Stimulated activated naive CD8-positive, alpha-beta T cell treated with anti-CD3 and anti-CD28 coated beads, Interleukin-15, Interleukin-2, amounts not matched to agents 100 ng/mL and 50 ng/mL, for 24 hours (primary cell): ENCODE measurements around the gene CUX1.
"Not testable (repeated sequence)": the region's sequence is repeated elsewhere in the genome, so short reads cannot be mapped to it uniquely, and the experiment has no call there.

Experiments
- H3K27ac Mint-ChIP-seq: one replicate; pipeline ENCODE4 v1.8.0; 2021; ENCODE audit warnings: mild to moderate bottlenecking, mixed read lengths
- H3K27me3 Mint-ChIP-seq: one replicate; pipeline ENCODE4 v1.8.0; 2021; ENCODE audit warnings: mixed read lengths
- H3K36me3 Mint-ChIP-seq: one replicate; pipeline ENCODE4 v1.8.0; 2021; ENCODE audit warnings: low read depth, mixed read lengths
- H3K4me1 Mint-ChIP-seq: one replicate; pipeline ENCODE4 v1.8.0; 2021; ENCODE audit warnings: low read depth, mixed read lengths
- H3K4me3 Mint-ChIP-seq: one replicate; pipeline ENCODE4 v1.8.0; 2021; ENCODE audit warnings: mild to moderate bottlenecking, mixed read lengths
- H3K9me3 Mint-ChIP-seq: one replicate; pipeline ENCODE4 v1.8.0; 2021; ENCODE audit warnings: mixed read lengths

The CUX1 gene

DNA sequence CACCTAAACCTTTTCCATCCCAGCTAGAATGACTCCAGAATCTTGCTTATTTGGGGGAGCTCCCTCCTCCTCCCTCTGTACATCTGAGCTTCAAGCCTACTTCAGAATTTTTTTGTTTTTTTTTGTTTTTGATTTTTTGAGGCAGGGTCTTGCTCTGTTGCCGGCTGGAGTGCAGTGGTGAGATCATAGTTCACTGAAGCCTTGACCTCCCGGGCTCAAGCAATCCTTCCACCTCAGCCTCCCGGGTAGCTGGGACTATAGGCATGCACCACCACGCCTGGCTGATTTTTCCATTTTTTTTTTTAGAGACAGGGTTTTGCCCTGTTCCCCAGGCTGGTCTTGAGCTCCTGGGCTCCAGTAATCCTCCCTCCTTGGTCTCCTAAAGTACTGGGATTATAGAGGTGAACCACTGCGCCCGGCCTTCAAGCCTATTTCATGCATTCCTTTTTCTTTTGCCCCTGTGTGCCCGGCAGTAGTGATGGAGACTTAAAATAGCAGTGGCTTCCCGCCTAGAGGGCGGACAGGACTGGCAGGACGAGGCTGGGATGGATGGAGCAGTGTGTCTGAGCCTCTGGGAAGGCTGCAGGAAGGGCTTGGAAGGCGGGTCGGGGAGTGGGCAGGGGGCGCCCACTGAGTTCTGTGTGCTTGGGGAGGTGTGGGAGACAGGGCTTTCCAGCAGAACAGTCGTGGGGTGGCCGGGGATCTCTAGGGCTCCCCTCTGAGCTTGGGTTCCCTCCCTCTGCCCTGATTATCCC lies 8.8 kb downstream of the CUX1 start:
- no peaks in the 10 kb centered on the region for H3K27me3 Mint-ChIP-seq
- peaks cover 4% of the 10 kb centered on the region for H3K36me3 Mint-ChIP-seq
- peaks cover 10% of the 10 kb centered on the region for H3K4me1 Mint-ChIP-seq
- no peak overlapping the region for H3K27ac Mint-ChIP-seq
- no peak overlapping the region for H3K4me3 Mint-ChIP-seq
- no peaks in the 10 kb centered on the region for H3K9me3 Mint-ChIP-seq

DNA sequence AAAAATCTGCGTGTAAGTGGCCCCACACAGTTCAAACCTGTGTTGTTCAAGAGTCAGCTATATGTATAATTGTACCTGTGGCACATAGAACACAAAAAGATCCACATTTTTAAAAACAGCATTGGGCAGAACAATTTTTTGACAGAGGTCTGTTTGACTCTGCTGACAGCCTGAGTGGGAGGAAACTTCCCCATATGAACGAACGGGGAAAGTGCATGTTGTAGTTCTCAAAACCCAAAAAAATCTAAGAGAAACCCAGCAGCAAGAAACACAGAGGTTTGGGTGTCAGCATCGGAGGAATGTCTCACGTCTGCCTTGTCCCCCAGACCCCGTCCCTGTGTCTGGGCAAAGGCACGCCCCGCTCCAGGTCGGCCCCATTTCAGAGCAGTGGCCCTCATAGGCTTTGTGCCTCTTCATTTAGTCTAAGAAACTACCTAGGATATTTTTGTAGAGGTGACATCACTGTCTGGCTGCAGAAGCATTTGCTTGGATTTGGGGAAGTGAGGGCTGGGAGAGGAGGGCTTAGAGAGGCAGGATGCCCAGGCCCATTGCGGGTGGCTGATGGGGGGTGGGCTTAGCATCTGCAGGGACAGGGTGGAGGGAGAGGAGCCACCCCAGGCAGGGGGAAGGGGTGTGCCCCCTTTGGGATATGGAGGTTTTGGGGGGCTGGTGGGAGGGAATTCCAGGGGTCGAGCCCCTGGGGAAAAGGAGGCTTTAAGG lies 11.0 kb downstream of the CUX1 start:
- no peaks in the 10 kb centered on the region for H3K9me3 Mint-ChIP-seq
- no peaks in the 10 kb centered on the region for H3K27me3 Mint-ChIP-seq
- no peak overlapping the region for H3K4me3 Mint-ChIP-seq
- peaks cover 4% of the 10 kb centered on the region for H3K36me3 Mint-ChIP-seq
- no peak overlapping the region for H3K27ac Mint-ChIP-seq
- H3K4me1 Mint-ChIP-seq, result peaks cover 10% of the 10 kb centered on the region

DNA sequence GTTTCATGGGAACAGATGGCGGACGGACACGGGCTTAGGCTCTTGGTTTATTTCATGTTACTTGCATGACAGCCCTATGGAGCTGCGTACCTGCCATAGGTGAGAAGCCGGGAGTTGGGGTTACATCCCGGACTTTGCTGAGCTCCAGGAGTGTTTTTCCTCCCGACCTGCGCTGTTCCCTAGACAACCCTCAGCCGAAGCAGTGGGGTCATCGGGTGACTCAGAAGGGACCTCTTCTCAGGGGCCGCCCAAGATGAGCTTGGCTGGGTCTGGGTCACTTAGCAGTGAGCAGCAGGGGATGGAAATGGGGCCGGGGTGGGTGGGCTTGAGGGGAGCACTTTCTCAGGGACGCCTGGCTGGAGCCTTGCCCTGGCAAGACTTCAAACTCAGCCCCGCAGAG lies 11.9 kb downstream of the CUX1 start:
- Mint-ChIP-seq H3K27ac (no peak overlapping the region), H3K4me1 (peaks cover 10% of the 10 kb centered on the region), H3K27me3 (no peaks in the 10 kb centered on the region), H3K9me3 (no peaks in the 10 kb centered on the region), H3K4me3 (no peak overlapping the region), H3K36me3 (peaks cover 4% of the 10 kb centered on the region)

DNA sequence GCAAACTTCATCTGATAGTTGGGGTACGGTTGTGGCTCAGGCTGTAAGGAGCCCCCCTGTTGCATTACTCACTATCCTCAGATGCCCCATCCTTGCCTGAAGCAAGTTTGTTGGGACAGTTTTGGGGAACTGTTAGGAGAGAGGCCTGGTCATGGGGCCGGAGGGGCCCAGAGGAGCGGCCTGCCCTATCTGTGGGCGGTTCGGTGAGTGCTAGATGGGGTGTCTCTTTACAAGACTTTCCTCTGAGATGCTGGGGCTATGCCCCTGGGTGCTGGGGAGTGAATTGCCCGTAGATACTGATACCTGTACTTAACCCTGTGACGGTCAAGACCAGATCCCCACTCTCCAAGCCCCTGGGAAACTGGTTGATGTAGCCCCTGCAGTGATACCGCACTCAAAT lies 12.4 kb downstream of the CUX1 start:
- no peak overlapping the region for H3K4me3 Mint-ChIP-seq
- no peaks in the 10 kb centered on the region for H3K9me3 Mint-ChIP-seq
- H3K4me1 Mint-ChIP-seq, result peaks cover 10% of the 10 kb centered on the region
- H3K27me3 Mint-ChIP-seq, result no peaks in the 10 kb centered on the region
- H3K27ac Mint-ChIP-seq, result no peak overlapping the region
- H3K36me3 Mint-ChIP-seq, result peaks cover 4% of the 10 kb centered on the region

DNA sequence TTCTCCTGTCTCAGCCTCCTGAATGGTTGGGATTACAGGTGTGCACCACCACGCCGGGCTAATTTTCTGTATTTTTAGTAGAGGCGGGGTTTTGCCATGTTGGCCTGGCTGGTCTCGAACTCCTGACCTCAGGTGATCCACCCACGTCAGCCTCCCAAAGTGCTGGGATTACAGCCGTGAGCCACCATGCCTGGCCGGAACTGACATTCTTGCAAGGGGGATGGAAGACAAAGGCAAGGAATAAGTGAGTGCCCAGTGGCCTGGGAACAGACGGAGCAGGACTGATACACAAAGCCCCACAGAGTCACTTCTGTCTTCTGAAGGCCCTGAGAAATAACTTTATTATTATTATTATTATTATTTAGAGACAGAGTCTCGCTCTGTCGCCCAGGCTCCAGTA lies 14.0 kb downstream of the CUX1 start:
- H3K36me3 Mint-ChIP-seq, H3K9me3 Mint-ChIP-seq, H3K4me1 Mint-ChIP-seq, H3K27ac Mint-ChIP-seq, H3K27me3 Mint-ChIP-seq, H3K4me3 Mint-ChIP-seq: not testable (repeated sequence)

DNA sequence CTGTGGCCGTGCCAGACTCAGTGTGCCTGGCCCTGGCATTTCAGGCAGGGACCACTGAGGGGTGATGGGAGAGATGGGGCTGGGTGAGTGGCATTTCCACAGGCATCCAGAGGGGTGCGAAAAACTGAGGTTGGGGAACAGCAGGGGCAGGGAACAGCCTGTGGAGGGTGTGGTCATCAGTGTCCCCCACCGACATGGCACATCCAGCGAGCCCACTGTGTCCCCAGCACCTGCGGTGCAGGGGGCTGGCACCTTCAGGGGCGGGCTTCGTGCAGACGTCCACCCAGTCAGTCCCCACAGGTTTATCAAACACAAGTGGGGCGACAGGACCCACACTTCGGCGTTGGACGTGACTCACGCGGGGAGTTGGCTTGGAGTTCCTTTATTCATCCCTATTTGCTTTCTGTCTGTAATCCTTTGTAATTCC lies 14.8 kb downstream of the CUX1 start:
- Mint-ChIP-seq H3K4me3 (no peak overlapping the region), H3K9me3 (no peaks in the 10 kb centered on the region), H3K4me1 (peaks cover 12% of the 10 kb centered on the region), H3K36me3 (peaks cover 4% of the 10 kb centered on the region), H3K27ac (no peak overlapping the region), H3K27me3 (no peaks in the 10 kb centered on the region)

DNA sequence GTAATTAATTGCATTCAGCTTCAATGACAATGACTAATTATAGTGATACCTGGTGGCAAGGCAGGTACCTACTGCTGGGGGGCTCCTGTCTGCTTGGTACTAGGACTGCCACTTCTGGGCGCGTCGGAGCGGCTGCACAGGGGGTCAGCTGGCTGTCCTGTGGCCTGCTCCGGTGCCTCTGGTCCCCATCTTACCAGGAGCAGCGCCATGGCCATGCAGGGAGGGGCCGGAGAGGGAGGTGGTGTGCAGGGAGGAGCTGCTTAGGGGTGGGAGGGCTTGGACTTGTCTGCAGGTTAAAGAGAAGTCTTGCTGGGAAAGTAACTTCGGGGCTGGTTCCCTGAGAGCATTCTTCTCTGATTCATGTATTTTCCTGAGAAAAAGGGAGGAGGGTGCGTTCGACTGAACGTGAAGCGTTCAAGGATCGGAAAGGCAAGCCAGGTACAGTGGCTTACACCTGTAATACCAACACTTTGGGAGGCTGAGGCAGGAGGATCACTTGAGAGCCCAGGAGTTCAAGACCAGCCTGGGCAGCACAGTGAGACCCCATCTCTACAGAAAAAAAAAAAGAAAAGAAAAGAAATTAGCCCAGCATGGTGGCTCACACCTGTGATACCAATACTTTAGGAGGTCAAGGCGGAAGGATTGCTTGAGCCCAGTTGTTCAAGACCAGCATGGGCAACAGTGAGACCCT lies 15.4 kb downstream of the CUX1 start:
- H3K36me3 Mint-ChIP-seq, result peaks cover under 1% of the 10 kb centered on the region
- peaks cover 9% of the 10 kb centered on the region for H3K4me1 Mint-ChIP-seq
- H3K9me3 Mint-ChIP-seq, result no peaks in the 10 kb centered on the region
- H3K27me3 Mint-ChIP-seq, result no peaks in the 10 kb centered on the region
- H3K4me3 Mint-ChIP-seq, result no peak overlapping the region
- no peak overlapping the region for H3K27ac Mint-ChIP-seq

DNA sequence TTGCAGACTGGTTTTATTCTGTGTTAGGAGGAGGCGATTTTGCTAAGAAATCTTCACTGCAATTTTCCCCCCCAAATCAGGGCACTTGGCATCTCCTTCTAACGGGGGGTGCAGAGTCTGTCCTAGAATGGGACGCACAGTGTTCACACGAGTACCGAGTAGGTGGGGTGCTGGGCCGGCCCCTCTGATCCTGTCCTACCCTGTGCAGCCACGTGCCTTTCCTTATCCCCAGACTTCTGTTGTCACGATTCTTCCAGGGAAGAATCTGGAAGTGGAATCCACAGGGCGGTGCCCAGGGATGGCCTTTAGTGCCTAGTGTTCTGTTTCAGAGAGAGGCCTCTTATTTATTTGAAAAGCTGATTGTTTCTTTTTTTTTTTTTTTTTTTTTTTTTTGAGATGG lies 16.4 kb downstream of the CUX1 start:
- Mint-ChIP-seq H3K36me3 (no peaks in the 10 kb centered on the region), H3K9me3 (no peaks in the 10 kb centered on the region), H3K4me1 (peaks cover 5% of the 10 kb centered on the region), H3K4me3 (no peak overlapping the region), H3K27ac (no peak overlapping the region), H3K27me3 (no peaks in the 10 kb centered on the region)

DNA sequence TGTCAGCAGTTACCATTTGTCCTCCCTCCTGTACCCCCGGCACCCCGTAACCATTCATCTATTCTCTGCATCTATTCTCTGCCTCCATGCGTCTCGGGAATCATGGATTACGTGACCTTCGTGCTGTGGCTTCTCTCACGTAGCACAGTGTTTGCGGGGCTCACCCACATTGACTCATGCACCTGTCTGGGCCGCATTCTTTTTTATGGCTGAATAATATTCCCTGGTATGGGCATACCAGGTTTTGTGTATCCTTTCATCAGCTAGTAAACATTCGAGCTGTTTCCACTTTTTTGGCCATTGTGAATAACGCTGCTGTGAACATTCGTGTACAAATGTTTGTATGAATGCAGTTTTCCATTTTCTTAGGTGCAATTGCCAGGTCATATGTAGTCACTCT lies 17.7 kb downstream of the CUX1 start:
- peaks cover 10% of the 10 kb centered on the region for H3K4me1 Mint-ChIP-seq
- H3K36me3 Mint-ChIP-seq, result no peaks in the 10 kb centered on the region
- H3K27ac Mint-ChIP-seq, result peak overlapping the region; percentile 21
- no peaks in the 10 kb centered on the region for H3K9me3 Mint-ChIP-seq
- no peaks in the 10 kb centered on the region for H3K27me3 Mint-ChIP-seq
- H3K4me3 Mint-ChIP-seq, result no peak overlapping the region

DNA sequence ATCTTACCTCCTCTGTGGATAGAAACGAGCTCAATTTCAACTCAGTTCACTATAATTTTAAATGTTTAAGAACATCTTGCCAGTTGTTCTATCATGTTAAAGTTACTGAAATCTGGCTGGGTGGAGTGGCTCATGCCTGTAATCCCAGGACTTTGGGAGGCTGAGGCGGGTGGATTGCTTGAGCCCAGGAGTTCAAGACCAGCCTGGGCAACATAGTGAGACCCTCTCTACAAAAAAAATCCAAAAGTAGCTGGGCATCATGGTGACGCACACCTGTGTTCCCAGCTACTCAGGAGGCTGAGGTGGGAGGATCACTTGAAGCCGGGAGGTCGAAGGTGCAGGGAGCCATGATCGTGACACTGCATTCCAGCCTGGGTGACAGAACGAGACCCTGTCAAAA lies 20.0 kb downstream of the CUX1 start:
- not testable (repeated sequence) for H3K27ac Mint-ChIP-seq, H3K9me3 Mint-ChIP-seq, H3K27me3 Mint-ChIP-seq, H3K36me3 Mint-ChIP-seq, H3K4me3 Mint-ChIP-seq
- H3K4me1 Mint-ChIP-seq, result peaks cover 13% of the 10 kb centered on the region

DNA sequence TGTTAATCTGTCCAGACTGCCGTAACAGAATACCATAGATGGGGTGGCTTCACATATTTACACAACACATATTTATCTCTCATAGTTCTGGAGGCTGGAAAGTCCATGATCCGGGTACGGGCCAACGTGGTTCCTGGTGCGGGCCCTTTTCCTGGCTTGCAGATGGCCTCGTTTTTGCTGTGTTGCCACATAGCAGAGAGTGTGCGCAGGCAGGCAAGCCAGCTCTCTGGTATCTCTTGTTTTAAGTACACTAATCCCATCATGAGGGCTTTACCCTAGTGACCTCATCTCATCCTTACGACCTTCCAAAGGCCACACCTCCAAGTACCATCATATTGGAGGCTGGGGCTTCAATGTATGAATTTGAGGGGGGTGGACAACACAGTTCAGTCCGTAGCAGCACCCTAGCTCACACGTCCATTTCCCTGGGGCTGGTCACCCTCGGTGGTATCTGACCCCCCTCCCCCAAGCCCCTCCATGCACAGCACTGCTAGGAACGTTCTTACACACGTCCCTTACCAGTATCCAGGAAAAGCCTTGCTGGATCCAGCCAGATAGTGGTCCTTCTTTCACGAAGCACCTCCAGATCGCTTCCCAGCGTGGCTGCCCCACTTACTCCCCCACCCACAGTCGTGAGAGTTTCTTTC lies 21.5 kb downstream of the CUX1 start:
- no peaks in the 10 kb centered on the region for H3K9me3 Mint-ChIP-seq
- H3K4me1 Mint-ChIP-seq, result peaks cover 14% of the 10 kb centered on the region
- H3K27me3 Mint-ChIP-seq, result no peaks in the 10 kb centered on the region
- H3K36me3 Mint-ChIP-seq, result no peaks in the 10 kb centered on the region
- no peak overlapping the region for H3K27ac Mint-ChIP-seq
- no peak overlapping the region for H3K4me3 Mint-ChIP-seq

DNA sequence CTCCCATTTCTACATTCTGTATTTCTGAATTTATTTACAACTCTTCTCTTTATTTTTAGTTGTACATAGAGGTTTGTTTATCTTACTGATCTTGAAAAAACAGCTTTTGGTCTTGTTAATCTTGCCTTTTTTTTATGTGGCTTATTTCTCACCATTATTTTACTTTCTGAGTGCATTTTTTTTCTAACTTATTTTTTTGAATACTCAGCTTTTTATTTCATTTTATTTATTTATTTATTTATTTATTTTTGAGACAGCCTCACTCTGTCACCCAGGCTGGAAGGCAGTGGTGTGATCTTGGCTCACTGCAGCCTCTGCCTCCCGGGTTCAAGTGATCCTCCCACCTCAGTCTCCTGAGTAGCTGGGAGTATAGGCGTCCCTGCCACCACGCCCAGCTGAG lies 23.9 kb downstream of the CUX1 start:
- Mint-ChIP-seq H3K36me3 (no peaks in the 10 kb centered on the region), H3K27ac (no peak overlapping the region), H3K27me3 (no peaks in the 10 kb centered on the region), H3K4me3 (no peak overlapping the region), H3K9me3 (no peaks in the 10 kb centered on the region), H3K4me1 (peaks cover 14% of the 10 kb centered on the region)

DNA sequence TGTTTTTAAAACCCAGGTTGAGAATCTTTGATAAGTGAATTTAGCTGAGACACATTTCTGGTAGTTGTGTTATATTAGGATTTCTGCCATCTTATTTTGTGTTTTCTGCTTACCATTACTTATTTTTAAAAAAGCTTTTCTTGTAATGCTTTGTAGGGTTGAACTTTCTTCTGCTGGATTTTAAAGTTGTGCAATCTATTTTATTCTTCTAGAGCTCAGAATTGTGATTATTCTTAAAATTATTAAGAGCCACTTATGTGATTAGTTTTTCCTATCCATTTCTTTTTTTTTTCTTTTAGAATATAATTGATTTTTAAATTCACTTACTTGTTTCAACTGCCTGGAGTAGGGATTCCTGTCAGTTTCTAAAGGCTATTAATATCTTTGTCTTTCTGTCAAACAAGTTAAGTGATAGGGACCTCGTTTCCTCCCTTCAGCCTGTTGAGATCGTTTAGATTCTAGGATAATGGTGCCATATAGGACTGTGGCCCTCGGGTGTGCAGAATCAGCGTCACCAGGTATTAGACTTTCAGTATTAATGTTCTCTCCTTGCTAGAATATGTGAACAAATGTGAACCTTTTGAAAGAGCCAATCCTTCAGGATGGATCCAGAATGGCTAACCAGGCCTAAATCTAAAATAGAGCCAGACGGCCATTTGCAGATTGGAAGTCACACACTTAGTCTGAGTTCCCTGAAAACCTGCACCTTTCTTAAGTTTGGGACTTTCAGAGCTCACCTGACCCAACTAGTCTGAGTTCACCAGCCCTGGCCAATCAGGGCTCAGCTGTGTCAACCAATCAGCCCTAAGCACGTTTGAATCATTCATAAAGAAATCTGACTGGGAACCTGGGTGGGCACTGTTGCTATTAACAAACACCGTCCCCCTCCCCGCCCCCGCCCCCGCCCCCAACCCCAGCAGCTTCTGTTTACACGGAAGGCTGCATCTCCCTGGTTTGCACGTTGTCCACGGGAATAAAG lies 26.2 kb downstream of the CUX1 start:
- Mint-ChIP-seq H3K36me3 (no peaks in the 10 kb centered on the region), H3K4me3 (no peak overlapping the region), H3K4me1 (peaks cover 20% of the 10 kb centered on the region), H3K27me3 (no peaks in the 10 kb centered on the region), H3K9me3 (no peaks in the 10 kb centered on the region), H3K27ac (no peak overlapping the region)

DNA sequence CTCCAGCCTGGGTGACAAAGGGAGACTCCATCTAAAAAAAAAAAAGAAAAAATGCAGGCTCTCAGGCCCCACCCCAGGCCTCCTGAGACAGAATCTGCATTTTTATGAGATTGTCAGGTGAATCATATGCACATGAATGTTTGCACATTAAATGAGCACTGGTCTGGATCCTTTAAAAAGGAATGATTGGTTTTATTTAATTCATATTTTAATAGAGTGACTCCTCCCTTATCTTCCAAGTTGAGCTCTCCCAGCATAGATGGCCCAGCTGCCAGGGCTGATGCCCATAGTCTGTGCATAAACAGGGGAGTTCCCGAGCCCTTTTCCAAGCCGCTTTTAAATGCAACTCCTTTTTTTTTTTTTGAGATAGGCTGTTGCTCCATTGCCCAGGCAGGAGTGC lies 28.5 kb downstream of the CUX1 start:
- Mint-ChIP-seq H3K4me3 (no peak overlapping the region), H3K36me3 (no peaks in the 10 kb centered on the region), H3K4me1 (peaks cover 16% of the 10 kb centered on the region), H3K27me3 (no peaks in the 10 kb centered on the region), H3K27ac (no peak overlapping the region), H3K9me3 (no peaks in the 10 kb centered on the region)
